Right renal cortex interstitium (tissue), 3 donors: ENCODE results near the gene PLEKHO2. TPM values are rescaled to one million over a fixed set of nuclear protein-coding genes. Genes with fewer than 3 reads are reported as not detected.

ENCODE experiments used
- DNase-seq, 3 donors: peaks; one replicate each; pipeline ENCODE4 v3.0.0-alpha.2; 2013; ENCODE audit warnings: low read depth in 3 of 3, low spot score in 2 of 3
- polyA plus RNA-seq, 3 donors: library from polyadenylated mRNA; unstranded; fragments of 120-200 nt; gene quantifications; one replicate each; pipeline ENCODE4 v1.2.1, GENCODE V29; 2013; ENCODE audit not compliant: insufficient read length in 3 of 3

Gene PLEKHO2
- polyA plus RNA-seq, 3 donors: 14.5 to 17.5 (median 16.0) TPM

DNA sequence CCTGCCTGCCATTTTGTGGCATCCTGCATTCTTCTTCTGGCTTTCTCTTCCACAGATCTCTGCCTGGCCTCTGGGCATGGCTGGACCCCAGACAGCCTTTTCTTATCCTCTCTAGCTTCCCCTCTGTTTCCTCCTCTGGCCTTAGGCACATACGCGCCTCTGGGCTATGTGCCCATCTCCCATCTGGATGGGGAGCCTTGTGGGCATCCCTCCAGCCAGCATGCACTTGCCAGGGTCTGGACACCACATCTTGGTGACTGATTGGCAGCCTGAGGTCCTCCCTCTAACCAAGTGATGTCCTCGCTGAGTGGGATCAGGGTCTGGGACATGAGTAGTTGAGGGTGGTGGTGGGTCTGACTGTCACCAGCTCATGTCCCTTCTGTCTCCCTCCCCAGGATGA lies 12.8 kb downstream of the PLEKHO2 start:
- no peak for DNase-seq

- DNase-seq: no peak
Observed at GRCh38 chr15:64855205-64855975, 13.7 kb downstream of the PLEKHO2 start.

- no peak for DNase-seq
Observed at GRCh38 chr15:64856429-64857145, 14.9 kb downstream of the PLEKHO2 start.

- no peak for DNase-seq
Observed at GRCh38 chr15:64857421-64857820, 15.7 kb downstream of the PLEKHO2 start.

DNA sequence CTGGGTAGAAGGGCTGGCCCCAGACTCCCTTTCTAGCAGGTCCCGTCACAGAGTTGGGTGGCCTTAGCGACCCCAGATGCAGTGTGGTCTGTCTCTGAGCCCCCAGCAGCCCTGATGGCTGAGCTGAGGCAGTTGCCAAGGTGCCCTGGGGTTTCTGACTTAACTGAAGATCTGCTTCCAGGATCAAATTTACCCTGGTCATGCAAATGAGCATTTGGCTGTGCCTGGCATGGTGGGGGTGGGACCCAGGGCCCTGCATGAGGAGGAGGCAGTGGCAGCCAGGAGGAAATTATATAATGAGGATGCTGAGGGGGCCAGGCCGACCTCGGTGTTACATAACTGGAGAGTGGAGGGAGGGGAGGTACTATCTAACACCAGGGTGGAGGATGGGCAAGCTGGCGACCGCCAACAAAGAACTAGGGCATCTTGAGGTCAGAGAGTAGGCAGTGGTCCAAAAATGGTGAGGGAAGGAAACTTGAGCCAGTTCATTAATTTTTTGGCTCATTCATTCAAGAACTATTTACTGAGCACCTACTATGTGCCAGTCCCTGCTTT lies 16.4 kb downstream of the PLEKHO2 start:
- no peak for DNase-seq

GRCh38 chr15:64859226-64859625 lies 17.5 kb downstream of the PLEKHO2 start:
- DNase-seq: no peak

GRCh38 chr15:64861331-64861730 lies 19.6 kb downstream of the PLEKHO2 start:
- no peak for DNase-seq

- DNase-seq: no peak
Observed at GRCh38 chr15:64861960-64862359, 20.2 kb downstream of the PLEKHO2 start.

DNA sequence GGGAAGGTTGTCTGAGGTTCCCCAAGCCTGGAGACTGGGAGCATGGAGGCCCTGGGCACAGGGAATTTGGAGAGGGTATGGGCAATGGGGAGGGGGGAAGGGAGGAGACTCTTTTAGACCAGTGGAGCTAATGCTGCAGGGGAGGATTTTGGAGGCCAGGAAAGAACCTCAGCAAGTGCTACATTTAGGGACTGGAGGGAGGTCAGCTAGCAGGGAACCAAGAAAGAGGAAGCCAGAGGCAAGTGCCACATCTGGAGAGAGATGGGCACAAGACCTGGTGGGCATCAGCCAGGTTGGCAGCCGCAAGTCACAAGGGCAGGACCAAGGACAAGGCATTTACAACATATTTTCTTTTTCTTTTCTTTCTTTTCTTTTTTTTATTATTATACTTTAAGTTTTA lies 20.7 kb downstream of the PLEKHO2 start:
- DNase-seq: no peak

DNA sequence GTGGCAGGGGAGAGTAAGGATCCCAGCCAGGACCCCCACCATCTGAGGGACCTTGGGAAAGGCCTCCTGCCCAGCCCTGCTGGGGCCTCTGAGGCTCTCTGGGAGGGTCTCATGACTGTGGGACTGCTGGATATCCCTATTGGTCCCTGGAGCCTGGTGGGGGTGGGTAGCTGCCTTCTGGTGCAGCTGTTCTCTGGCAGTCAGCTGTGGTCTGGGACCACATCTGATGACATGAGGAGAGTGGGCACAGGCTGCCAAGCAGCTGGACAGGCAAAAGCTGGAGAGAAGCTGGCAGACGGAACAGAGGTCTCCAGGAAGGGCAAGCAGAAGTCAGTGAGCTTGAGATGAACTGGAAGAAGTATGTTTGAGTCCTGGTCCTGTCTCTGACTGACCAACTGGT lies 22.4 kb downstream of the PLEKHO2 start:
- no peak for DNase-seq

- no peak for DNase-seq
Observed at GRCh38 chr15:64865126-64865997, 23.6 kb downstream of the PLEKHO2 start.

- no peak for DNase-seq
Observed at GRCh38 chr15:64865998-64866520, 24.3 kb downstream of the PLEKHO2 start.

DNA sequence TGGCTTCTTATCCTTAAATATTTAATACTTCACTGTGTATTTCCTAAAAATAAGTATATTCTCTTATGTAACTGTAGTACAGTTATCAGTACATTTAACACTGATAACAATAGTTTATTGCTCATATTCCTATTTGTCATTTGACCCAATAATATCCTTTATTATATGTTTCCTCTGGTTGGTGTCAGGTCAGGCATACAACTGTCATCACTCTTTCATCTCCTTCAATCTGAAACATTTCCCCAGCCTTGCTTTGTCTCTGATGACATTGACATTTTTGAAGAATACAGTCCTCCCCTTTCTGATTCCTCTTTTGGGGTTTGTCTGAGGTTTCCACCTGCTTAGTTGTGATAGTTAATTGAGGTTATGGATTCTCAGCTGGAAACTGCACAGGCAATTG lies 27.8 kb downstream of the PLEKHO2 start:
- no peak for DNase-seq

DNA sequence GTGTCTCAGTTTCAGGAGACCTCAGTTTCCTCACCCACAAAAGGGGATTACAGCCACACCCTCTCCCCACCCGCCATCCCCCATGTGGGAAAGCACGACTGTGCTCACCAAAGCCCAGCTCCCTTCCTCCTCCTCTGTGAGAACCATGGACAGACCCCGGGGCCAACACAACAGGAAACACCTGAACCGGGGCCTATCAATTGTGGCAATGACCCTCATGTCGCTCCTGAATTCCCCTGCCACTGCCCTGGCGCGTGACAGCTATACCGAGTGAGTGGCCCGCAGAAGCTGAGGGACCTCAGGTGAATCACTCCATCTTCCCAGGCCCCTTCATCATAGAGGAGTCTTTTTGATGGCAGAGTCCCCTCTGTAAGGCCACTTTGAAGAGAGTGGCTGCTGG lies 28.6 kb downstream of the PLEKHO2 start:
- no peak for DNase-seq

GRCh38 chr15:64875641-64876223 lies 34.0 kb downstream of the PLEKHO2 start:
- DNase-seq: no peak

GRCh38 chr15:64877435-64877834 lies 35.7 kb downstream of the PLEKHO2 start:
- no peak for DNase-seq

DNA sequence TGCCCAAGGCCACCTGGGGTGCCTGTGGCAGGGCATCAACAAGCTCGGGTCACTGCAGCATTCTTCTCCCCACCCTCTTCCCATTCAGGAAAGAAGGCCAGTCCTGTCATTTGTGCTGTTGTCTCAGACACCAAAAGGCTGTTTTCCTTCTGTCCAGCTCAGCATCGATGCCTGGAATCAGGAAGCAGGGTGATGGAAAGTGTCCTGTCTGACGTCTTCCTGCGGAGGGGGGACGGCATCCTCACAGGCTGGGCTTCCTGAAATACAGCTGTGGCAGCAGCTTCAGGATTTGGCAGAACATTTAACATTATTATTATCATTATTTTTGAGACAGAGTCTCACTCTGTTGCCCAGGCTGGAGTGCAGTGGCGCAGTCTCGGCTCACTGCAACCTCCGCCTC lies 37.0 kb downstream of the PLEKHO2 start:
- DNase-seq: no peak

DNA sequence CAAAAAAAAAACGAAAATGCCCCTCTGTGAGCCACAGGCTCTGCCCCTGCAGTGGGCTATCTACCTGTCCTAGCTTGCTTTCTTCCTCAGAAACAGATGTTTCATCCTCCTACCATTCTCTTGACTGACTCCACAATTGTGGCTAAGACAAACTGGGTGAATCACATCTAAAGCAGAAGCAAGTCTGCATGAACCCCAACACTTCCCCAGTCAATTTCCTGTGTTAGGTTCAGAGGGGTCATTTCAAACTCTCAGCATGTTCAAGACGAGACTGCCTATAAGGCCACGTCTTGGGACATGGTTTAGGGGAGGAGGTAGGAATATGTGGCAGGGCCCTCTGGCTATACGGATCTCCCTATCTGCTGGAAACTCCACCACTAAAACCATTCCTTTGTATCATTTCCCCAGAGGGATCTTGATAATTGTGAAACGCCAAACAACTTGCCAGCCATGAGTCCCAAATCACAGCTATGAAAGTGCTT lies 41.4 kb downstream of the PLEKHO2 start:
- DNase-seq: no peak

- no peak for DNase-seq
Observed at GRCh38 chr15:64883997-64884511, 42.3 kb downstream of the PLEKHO2 start.

DNA sequence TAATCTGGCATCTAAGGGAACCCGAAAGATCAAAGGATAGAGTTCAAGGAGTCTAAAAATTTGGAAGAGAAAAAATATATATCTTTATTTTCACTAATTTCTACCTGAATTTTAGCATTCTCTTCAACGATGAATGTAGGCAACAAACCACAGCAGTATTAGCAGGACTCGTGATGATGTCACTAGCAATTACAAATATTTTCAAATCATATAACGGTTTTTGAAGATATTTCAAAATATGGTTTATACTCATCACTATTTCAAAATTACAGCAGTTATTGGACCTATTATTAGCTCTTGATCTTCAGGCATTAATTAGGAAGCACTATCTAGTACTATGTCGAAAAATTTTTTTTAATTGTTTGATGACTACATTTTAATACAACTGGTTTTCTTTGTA lies 43.0 kb downstream of the PLEKHO2 start:
- DNase-seq: no peak
